ENCODE measurements around the gene SLC8B1.

The SLC8B1 gene

DNA sequence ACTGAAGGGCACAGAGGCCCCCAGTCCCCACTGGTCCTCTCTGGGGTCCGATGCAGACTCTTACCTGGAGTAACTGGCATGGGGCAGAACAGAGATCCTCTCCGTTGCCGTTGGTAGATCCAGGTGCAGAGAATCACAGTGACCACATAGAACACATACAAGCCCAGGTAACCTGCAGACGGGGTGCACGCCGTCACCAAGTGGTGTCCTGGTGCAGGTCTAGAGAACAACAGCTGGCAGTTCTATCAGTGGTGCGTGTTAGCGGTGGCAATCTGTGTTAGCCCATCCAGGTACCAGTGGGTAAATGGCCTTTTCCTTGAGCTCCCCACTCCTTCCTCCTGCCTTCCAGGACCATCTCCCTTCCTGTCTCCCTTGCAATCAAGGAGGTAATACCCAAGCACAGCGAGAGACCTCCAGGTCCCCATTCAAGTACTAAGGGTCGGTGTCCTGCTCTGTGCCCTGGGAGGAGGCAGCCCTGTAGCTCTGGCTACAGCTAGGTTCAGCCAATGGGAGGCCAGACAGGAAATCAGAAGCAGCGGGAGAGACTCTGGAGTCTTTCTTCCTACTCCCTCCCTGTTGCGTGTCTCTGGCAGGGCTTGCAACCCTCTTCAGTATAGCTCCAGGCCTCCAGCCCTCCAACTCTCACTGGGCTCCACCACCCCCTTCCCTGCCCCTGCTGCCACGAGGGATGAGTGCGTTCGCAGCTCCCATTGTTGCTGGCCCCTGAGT lies 15.8 kb downstream of the SLC8B1 start:
- no peak for DNase-seq (ENCODE audit: low read depth)

DNA sequence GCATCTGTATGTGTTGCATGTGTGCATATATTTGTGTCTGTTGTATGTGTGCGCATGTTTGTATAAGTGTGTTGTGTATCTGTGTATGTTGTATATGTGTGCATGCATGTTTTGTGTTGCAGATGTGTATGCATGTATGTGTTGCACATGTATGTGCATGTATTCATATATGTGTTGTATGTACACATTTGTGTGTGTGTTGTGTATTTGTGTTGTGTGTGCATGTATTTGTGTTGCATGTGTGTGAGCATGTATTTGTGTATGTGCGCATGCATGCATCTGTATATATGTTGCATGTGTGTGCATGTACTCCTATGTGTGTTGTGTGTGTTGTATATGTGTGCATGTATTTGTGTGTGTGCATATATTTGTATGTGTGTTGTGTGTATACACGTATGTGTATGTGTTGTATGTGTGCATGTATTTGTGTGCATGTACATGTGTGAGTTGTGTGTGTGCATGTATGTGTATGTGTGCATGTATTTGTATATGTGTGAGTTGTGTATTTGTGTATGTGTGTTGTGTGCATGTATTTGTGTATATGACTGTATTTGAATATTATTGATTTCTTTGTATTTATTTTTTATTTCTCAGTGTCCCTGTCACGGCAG lies 16.8 kb downstream of the SLC8B1 start:
- DNase-seq (ENCODE audit: low read depth): no peak

DNA sequence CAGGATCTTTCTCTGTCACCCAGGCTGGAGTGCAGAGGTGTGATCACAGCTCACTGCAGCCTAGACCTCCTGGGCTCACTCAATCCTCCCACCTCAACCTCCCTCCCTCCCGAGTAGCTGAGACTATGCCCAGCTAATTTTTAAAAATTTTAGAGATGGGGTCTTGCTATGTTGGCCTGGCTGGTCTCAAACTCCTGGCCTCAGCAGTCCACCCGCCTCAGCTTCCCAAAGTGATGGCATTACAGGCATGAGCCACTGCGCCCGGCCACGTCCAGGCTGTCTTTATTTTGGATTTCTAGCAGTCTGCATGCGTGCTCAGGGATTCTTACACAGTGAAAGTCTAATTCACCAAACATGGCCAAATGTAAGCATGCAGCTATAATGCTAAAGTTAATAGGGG lies 17.8 kb downstream of the SLC8B1 start:
- DNase-seq (ENCODE audit: low read depth): no peak

DNA sequence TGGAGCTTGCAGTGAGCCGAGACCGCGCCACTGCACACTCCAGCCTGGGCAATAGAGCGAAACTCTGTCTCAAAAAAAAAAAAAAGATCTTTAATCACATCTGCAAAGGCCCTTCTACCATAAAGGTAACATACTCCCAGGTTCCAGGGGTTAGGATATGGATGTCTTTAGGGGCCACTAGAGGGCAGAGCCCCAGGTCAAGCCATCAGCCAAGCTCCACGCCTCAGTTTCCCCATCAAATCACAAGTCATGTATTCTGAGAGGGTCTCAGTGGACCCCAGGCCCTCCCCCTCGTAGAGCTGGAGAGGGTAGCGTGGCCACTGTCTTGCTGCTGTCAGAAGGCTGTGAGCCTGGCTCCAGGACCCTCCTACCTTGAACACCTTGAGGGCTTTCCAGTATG lies 18.8 kb downstream of the SLC8B1 start:
- no peak for DNase-seq (ENCODE audit: low read depth)

DNA sequence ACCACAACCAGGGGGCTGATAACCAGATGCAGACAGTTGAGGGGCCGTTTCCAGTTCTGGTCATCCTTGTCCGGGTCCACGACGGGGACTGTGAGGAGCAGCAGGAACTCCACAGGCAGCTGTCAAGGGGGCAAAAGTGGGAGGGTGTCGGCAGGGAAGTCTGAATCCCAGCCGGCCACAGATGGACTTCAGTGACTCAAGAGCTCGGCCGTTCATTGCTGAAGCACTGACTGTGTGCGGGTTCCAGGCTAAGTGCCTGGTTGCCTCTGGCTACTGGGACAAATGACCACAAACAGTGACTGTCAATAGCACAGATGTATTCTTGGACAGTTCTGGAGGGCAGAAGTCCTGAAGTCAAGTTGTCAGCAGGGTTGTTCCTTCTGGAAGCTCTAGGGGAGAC lies 19.6 kb downstream of the SLC8B1 start:
- no peak for DNase-seq (ENCODE audit: low read depth)

DNA sequence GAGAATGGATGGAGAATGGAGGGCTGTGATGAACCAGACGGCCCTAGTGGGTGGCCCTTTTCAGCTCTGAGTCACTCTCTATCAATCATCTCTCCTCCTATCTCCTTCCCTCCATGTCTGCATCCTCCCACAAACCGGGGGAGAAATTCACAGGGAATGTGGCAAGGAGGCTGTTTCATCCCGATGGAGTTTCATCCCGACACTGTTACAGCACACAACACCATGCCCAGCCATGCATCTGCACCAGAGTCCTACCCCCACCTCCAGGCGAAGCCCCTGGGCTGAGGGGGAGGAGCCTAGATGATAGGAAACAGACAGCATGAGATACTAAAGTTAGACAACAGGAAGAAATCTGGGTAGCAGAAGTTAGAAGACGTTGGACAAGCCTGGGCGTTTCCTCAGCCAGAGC lies 20.8 kb downstream of the SLC8B1 start:
- DNase-seq (ENCODE audit: low read depth): no peak

DNA sequence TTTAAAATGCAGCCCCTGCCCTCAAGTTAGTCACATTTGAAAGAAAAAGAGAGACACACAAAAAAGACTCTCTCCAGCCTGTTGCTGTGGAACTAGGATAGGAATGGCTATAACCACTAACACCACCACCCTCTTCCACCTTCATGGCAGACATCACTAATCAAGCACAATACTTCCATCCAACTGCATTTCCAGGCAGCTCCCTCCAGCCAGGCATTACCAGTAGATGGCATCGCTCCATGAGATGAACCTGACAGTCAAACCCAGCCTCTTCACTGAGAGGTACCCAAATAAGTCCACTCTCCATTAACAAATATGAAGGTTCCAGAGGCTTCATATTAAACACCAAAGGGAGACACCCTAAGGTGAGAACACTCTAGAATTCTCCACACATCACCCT lies 24.4 kb downstream of the SLC8B1 start:
- DNase-seq (ENCODE audit: low read depth): no peak

DNA sequence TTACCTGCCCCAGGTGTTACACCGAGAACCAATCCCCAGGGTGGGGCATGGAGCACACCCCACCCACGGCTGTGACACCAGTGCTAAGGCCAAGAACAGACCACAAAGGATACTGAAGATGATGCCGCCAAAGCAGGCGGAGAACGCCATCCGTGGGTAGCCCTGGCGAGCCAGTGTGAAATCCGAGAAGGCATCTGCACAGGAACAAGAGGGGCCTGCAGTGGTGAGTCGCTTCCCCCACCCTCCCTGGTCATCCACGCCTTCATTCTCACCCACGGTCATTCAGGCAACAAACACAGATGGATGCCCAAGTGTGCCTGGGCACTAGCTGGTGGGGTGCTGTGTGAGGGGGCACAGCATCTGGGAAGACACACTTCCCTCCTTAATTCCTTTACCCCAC lies 28.5 kb downstream of the SLC8B1 start:
- DNase-seq (ENCODE audit: low read depth): no peak

DNA sequence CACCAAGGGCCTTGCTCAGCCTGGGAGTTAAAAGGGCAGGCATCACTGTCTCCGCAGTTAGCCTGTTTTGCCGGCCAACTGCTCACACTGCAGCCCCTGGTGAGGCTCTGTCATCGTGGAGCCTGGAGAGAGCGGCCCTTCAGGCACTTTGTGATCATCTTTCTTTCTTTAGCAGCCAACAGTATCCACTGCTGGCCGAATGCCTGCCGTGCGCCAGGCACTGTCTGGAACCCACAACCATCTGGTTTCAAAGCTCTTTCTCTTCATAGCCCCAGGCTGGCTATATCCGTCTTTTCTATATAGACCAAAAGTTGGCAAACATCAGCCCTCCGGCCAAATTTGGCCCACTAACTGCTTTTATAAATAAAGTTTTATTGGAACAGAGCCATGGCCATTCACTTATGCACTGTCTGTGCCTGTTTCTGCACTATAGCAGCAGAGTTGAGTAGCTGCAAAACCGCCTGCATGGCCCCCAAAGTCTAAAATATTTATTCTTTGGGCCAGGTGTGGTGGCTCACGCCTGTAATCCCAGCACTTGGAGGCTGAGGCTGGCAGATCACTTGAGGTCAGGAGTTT lies 29.5 kb downstream of the SLC8B1 start:
- DNase-seq (ENCODE audit: low read depth): no peak

DNA sequence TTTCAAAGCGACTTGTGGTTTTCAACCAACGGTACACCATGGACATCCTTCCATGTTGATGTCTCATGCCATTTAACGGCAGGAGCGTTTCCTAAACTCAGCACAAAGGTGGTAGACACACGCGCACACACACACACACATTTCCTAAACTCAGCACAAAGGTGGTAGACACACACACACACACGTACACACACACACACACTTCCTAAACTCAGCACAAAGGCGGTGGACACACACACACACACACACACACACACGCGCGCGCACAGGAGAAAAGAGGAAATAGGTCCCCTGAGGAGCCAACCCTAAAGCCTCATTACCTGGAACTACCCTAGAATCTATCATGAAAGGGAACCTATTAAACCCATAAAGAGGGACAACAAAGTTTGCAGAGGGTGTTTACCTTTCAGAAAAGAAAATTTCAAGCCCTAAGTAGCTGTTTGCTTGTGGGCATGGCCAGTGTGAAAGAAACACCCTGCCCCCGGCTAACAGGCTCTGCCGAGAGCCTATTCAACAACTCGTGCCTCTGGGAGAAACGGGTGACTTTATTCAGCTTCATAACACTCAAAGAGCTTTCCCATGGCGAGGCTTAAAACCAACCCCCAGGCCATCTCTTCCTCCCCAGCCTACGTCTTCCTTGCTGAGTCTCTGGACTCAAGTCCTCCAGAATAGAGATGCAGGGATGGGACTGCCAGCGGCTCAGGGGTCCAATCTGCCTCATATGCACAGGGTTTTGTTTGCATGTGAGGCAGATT lies 31.8 kb downstream of the SLC8B1 start:
- no peak for DNase-seq (ENCODE audit: low read depth)

DNA sequence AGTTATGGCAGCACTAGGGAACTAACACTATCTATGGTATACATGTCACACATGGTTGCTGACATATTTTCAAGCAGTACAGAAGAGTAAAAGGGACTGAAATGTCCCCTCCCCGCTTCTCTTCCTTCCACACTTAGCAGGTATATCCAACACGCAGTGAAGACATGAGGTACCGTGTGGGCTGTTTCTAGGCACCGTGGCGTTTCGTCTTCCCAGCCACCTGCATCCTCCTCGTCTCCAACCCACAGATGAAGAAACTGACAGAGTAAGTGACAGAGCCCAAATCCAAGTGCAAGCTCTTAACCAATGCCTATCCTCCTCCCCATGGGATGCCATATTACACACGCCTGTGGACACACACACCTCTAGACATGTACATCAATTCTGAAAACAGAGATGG lies 32.4 kb downstream of the SLC8B1 start:
- DNase-seq (ENCODE audit: low read depth): no peak

DNA sequence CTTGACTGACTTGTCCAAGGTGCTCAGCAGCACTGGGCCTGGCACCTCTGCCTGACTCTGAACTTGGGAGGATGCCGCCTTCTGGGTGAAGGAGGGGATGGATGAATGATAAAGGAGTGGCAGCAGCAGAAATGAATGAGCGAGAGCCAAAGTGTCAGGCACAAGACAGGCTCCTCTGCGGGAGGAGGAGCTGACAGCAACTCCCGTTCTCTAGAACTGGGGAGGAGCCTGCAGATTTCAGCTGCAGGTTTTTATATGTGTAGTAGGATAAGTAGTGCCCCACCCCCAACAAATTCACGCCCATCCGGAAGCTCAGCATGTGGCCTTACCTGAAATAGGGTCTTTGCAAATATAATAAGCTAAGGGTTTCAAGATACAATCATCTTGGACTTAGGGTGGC lies 33.1 kb downstream of the SLC8B1 start:
- no peak for DNase-seq (ENCODE audit: low read depth)

DNA sequence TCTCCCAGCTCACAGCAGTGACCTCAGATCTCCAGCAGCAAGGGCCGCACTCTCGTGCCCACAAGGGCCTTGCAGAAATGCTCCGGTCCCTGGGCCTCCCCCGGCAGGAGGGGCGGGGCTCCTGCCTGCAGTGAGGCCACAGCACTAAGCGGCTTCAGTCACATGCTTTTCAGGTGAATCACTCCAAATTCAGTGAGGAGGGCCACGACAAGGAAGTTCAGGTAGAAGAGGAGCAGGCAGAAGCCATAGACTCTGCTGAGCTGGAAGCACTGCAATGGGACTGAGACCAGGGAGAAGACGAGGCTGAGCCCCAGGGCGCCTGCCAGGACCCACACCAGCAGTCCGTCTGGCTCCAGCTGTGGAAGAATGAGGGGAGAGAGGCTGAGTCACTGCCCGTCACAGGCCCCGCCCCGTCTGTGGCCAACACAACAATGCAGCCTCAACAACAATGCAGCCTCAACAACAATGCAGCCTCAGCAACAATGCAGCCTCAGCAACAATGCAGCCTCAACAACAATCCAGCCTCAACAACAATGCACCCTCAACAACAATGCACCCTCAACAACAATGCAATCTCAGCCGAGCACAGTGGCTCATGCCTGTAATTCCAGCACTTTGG lies 35.2 kb downstream of the SLC8B1 start:
- DNase-seq (ENCODE audit: low read depth): peak; percentile 59

DNA sequence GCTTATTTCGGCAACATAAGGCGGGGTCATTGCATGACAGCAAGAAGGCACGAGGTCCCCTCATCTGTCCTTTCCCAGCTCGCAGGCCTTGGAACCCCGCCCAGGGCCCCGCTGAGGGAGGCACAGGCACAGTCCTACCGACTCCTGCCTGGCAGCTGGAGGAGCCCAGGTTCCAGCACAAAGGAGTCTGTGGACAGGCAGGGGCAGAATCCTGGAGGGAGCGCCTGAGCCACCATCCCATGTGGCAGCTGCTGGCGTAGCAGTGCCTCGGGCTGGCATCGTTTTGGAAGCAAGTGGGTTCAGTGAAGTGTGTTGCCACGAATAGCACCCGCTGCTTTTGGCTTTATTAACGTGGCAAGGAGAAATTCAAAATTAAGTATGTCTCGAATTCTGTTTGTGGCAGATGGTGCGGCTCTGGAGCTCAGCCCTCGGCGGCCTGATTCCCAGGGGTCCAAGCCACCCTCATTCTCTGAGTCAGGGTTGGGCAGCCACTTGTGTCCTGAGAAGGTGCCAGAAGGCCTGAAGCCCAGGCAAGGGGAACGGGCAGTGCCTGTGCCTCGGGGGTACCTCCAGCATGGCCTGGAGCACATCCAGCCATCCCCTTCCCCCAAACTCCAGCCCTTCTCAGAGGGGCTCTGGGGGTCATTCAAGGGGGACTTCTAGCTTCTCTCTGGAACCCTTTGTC lies 35.9 kb downstream of the SLC8B1 start:
- no peak for DNase-seq (ENCODE audit: low read depth)

DNA sequence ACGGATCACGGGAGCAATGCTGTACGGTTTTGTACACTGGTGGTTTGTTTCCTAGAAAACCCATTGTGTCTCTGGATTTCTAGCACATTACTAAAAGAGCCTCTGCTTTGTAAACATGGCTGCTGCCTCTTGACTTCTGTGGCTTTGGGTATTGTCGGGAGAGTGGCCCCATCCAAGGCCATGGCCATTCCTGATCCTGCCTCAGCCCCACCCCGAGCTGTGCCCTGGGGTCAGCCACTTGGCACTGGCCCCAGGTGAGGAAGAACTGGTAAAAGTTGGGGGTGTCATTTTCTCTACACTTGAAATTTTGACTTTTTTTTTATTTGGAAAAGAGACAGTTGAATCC lies 36.5 kb downstream of the SLC8B1 start:
- DNase-seq (ENCODE audit: low read depth): no peak

DNA sequence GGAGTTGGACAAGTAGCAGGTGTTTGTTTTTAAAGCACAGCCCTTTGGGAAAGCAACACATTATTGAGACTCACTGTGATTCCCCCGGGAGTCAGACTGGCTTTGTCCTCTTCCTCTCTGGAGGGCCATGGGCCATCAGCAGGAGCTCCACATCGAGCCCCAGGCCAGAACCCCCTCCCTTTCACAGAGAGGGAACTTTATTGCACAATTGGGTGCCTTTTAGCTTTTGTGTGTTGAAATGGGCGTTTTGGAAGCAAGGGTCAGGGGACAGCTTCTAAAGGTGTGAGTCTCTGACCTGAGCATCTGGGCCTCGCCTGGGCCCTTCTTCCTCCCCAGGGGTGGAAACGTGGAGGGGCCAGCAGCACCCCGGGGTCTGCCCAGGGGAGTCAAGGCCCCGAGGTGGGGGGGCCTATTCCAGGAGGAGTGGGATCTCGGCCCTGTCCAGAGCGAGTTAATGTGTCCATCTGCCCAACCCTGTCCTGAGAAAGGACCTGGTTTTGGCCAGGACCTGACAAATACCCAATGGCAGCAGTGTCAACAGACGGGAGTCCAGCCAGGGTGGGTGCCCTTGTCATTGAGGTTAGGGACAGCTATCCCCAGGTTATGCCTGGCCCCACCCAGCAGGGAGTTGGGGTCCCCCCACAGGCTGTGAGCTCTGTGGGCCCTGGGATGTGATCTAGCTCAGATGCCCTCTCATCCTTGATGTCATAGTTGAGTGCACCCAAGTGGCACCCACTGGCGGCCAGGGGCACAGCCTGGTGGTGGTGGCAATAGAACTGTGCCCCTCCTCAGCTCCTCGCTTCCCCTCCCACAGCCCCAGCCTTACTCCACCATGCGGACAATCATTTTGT lies 37.1 kb downstream of the SLC8B1 start:
- no peak for DNase-seq (ENCODE audit: low read depth)

DNA sequence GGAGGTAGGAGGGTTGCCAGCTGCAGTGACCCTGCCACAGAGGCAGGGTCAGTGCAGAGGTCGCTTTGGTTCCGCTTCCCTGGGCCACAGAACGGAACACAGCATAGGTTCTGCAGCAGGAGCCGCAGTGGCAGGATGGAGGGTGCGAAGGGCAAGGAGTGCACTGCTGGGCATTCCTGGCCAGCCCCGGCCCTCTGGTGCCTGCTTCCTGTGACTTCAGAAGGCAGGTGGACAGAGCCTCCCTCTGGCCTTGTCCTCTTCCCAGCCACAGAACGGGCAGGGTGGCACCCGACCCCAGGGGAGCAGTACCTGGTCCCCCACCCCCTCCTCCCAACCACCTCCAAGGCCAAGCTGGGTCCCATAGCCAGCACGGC lies 37.7 kb downstream of the SLC8B1 start:
- DNase-seq (ENCODE audit: low read depth): no peak

DNA sequence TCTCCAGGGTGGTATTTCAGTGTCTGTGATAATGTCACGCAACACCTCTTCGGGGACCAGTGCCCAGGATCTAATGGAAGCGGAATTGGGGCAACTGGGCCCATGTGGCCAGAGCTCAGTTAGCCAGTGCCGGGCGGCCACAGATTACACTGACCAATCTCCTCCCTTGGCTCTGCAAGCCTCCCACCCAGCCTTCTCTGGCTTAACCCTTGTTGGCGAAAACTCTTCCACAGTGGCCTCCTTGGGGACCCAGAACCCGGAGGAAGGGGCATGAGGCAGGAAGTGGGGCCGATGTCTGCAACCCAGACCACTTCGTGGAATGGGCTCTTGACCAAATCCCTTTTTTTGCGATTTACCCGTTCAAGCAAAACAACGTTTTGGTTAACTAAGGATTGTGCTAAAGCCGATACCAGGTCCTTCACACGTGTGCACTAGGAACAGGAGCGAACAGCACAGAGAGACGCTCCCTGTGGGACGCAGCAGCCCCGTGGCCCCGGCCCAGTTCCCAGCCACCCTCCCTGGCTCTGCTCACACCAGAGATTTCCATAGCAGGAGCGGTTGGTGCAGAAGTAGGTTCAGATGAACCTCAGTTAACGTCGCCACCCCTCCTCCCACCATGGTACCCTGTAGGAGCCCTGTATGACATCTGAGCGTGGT lies 38.2 kb downstream of the SLC8B1 start:
- no peak for DNase-seq (ENCODE audit: low read depth)

DNA sequence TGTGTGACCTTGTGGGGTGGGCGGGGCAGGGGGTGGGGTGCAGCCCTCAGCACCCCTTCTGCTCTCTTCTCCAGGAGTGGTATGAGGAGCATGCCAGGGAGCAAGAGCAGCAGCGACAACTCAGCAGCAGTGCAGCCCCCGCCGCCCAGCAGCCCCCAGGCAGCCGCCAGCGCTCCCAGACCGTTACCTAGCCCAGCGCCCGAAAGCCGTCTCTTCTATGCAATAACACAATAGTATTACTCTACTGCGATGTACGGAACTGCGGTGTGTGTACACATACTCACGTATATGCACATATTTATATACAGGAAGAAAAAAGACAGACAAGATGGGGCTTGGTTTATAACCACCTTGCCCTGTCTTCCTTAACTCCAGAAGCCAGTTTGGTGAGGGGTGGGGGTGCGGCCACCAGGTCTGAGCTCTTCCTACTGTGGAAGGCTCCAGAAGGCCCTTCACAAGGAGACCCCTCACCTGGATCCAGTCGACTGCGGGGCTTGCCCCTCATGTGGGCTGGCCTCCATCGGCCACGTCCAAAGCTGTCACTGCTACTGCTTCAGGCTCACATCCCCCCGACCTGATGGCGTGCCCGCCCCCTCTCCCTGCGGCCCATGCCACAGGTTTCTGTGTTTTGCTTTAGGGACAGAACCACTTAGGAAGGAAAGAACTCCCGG lies 38.9 kb downstream of the SLC8B1 start:
- no peak for DNase-seq (ENCODE audit: low read depth)

DNA sequence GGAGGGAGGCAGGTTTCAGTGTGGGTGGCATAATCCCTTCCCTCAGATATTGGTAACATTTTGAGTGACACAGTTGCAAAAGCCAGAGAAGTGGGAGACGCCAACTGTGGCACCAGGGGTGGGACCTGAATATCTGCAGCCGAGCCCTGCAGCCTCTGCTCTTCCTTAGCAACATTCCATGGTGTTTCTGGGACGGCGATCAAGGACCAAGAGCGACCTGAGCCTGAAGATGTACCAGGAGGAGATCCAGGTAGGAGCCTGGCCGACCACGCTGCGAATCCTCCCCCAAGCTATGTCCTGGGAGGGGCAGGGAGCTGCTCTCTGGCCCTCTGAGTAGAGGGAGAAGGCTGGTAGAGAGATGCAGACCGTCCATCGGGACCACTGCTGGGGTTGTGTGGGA lies 41.8 kb downstream of the SLC8B1 start:
- no peak for DNase-seq (ENCODE audit: low read depth)
